GM19023 (cell line): Measurements from ENCODE around the gene DUSP18.
"Not testable (repeated sequence)": the region's sequence is repeated elsewhere in the genome, so short reads cannot be mapped to it uniquely, and the experiment has no call there.

ENCODE experiments used
- ATAC-seq: cut with Tn5 transposase; IDR thresholded peaks from one replicate; pipeline ENCODE4 v1.9.1; 2021; ENCODE audit warnings: mild to moderate bottlenecking, moderate library complexity; ENCODE audit not compliant: unreplicated experiment

DUSP18 gene

GRCh38 chr22:30667494-30668385 lies at the start of gene DUSP18:
Gene DUSP18, minus strand, starts transcription at chr22:30667875. Its CDS starts 3,872 bp downstream, at chr22:30664003.
- ATAC-seq: peak; percentile 87

GRCh38 chr22:30714062-30714461 lies 46.4 kb upstream of the DUSP18 start:
- no peak for ATAC-seq

GRCh38 chr22:30712094-30712493 lies 44.4 kb upstream of the DUSP18 start:
- no peak for ATAC-seq

- ATAC-seq: not testable (repeated sequence)
Observed at GRCh38 chr22:30709980-30710379, 42.3 kb upstream of the DUSP18 start.

GRCh38 chr22:30705710-30706651 lies 38.3 kb upstream of the DUSP18 start:
- no peak for ATAC-seq

GRCh38 chr22:30704978-30705377 lies 37.3 kb upstream of the DUSP18 start:
- ATAC-seq: no peak

- no peak for ATAC-seq
Observed at GRCh38 chr22:30702856-30703255, 35.2 kb upstream of the DUSP18 start.

GRCh38 chr22:30701872-30702271 lies 34.2 kb upstream of the DUSP18 start:
- ATAC-seq: no peak

GRCh38 chr22:30697975-30698374 lies 30.3 kb upstream of the DUSP18 start:
- no peak for ATAC-seq

GRCh38 chr22:30695871-30696655 lies 28.4 kb upstream of the DUSP18 start:
- ATAC-seq: no peak

GRCh38 chr22:30695351-30695851 lies 27.7 kb upstream of the DUSP18 start:
- ATAC-seq: no peak

GRCh38 chr22:30694640-30695350 lies 27.1 kb upstream of the DUSP18 start, which contains the start of gene OSBP2:
Gene OSBP2, plus strand, starts transcription at chr22:30694874. Its CDS starts 36 bp downstream, at chr22:30694910.
- no peak for ATAC-seq

- ATAC-seq: no peak
Observed at GRCh38 chr22:30694171-30694639, 26.5 kb upstream of the DUSP18 start.

- ATAC-seq: no peak
Observed at GRCh38 chr22:30691204-30691603, 23.5 kb upstream of the DUSP18 start.

- ATAC-seq: no peak
Observed at GRCh38 chr22:30689622-30690021, 21.9 kb upstream of the DUSP18 start.

GRCh38 chr22:30687358-30687757 lies 19.7 kb upstream of the DUSP18 start:
- ATAC-seq: no peak

- no peak for ATAC-seq
Observed at GRCh38 chr22:30685178-30685577, 17.5 kb upstream of the DUSP18 start.

- no peak for ATAC-seq
Observed at GRCh38 chr22:30681831-30682230, 14.2 kb upstream of the DUSP18 start.

- no peak for ATAC-seq
Observed at GRCh38 chr22:30680991-30681770, 13.5 kb upstream of the DUSP18 start.
